ENCODE results near the gene HOMER3.
A peak's percentile ranks its signal among the peaks of the same experiment; 100 is the strongest.

Gene HOMER3

GRCh38 chr19:18898081-18898606, 42.9 kb downstream of the HOMER3 start:
- no peak overlapping the region for H3K27ac ChIP-seq (ENCODE audit: low read length)
- no peak overlapping the region for H3K4me3 ChIP-seq (ENCODE audit: low read depth in 1 of 2, low read length in 2 of 2)
- peaks cover 0 to 28% of the 10 kb centered on the region in 2 donors for H3K4me1 ChIP-seq (ENCODE audit: control insufficient read depth in 1 of 2, insufficient read depth in 2 of 2, low read length in 2 of 2)
- peaks cover 4 to 33% of the 10 kb centered on the region in 2 donors for H3K36me3 ChIP-seq (ENCODE audit: control insufficient read depth in 1 of 2, insufficient read depth in 2 of 2, low read length in 2 of 2)
- no peaks in the 10 kb centered on the region for H3K9me3 ChIP-seq (ENCODE audit: control insufficient read depth in 1 of 2, low read length in 2 of 2)
- peaks cover 9% of the 10 kb centered on the region for H3K27me3 ChIP-seq (ENCODE audit: low read depth, low read length)

- Histone ChIP-seq H3K36me3 (ENCODE audit: control insufficient read depth in 1 of 2, insufficient read depth in 2 of 2, low read length in 2 of 2) (peaks cover 4 to 28% of the 10 kb centered on the region in 2 donors), H3K4me3 (ENCODE audit: low read depth in 1 of 2, low read length in 2 of 2) (no peak overlapping the region), H3K27me3 (ENCODE audit: low read depth, low read length) (peaks cover 9% of the 10 kb centered on the region), H3K27ac (ENCODE audit: low read length) (no peak overlapping the region), H3K9me3 (ENCODE audit: control insufficient read depth in 1 of 2, low read length in 2 of 2) (no peaks in the 10 kb centered on the region), H3K4me1 (ENCODE audit: control insufficient read depth in 1 of 2, insufficient read depth in 2 of 2, low read length in 2 of 2) (peaks cover 0 to 28% of the 10 kb centered on the region in 2 donors)
Measured at GRCh38 chr19:18897094-18898029, 43.7 kb downstream of the HOMER3 start.

GRCh38 chr19:18896421-18896841, 44.6 kb downstream of the HOMER3 start:
- peaks cover 4 to 27% of the 10 kb centered on the region in 2 donors for H3K36me3 ChIP-seq (ENCODE audit: control insufficient read depth in 1 of 2, insufficient read depth in 2 of 2, low read length in 2 of 2)
- H3K27ac ChIP-seq (ENCODE audit: low read length): no peak overlapping the region
- H3K27me3 ChIP-seq (ENCODE audit: low read depth, low read length): peaks cover 9% of the 10 kb centered on the region
- no peaks in the 10 kb centered on the region for H3K9me3 ChIP-seq (ENCODE audit: control insufficient read depth in 1 of 2, low read length in 2 of 2)
- peaks cover 0 to 28% of the 10 kb centered on the region in 2 donors for H3K4me1 ChIP-seq (ENCODE audit: control insufficient read depth in 1 of 2, insufficient read depth in 2 of 2, low read length in 2 of 2)
- H3K4me3 ChIP-seq (ENCODE audit: low read depth in 1 of 2, low read length in 2 of 2): peak overlapping the region in 1 of 2 donors; percentile 44

- H3K9me3 ChIP-seq (ENCODE audit: control insufficient read depth in 1 of 2, low read length in 2 of 2): no peaks in the 10 kb centered on the region
- peaks cover under 1 to 21% of the 10 kb centered on the region in 2 donors for H3K36me3 ChIP-seq (ENCODE audit: control insufficient read depth in 1 of 2, insufficient read depth in 2 of 2, low read length in 2 of 2)
- peaks cover 9% of the 10 kb centered on the region for H3K27me3 ChIP-seq (ENCODE audit: low read depth, low read length)
- peak within 1 kb of the TSS; percentile 11 to 65 for H3K4me3 ChIP-seq (ENCODE audit: low read depth in 1 of 2, low read length in 2 of 2)
- H3K4me1 ChIP-seq (ENCODE audit: control insufficient read depth in 1 of 2, insufficient read depth in 2 of 2, low read length in 2 of 2): peaks cover 0 to 28% of the 10 kb centered on the region in 2 donors
- no peak within 1 kb of the TSS for H3K27ac ChIP-seq (ENCODE audit: low read length)
Measured at GRCh38 chr19:18895824-18896341, 45.1 kb downstream of the HOMER3 start, which contains the start of gene CERS1. Gene CERS1 (minus strand): TSS chr19:18896158. CDS start chr19:18896072, 86 bp downstream.

GRCh38 chr19:18895038-18895823, 45.8 kb downstream of the HOMER3 start:
- H3K9me3 ChIP-seq (ENCODE audit: control insufficient read depth in 1 of 2, low read length in 2 of 2): no peaks in the 10 kb centered on the region
- H3K36me3 ChIP-seq (ENCODE audit: control insufficient read depth in 1 of 2, insufficient read depth in 2 of 2, low read length in 2 of 2): peaks cover 0 to 15% of the 10 kb centered on the region in 2 donors
- H3K4me1 ChIP-seq (ENCODE audit: control insufficient read depth in 1 of 2, insufficient read depth in 2 of 2, low read length in 2 of 2): peaks cover 0 to 28% of the 10 kb centered on the region in 2 donors
- no peak overlapping the region for H3K27ac ChIP-seq (ENCODE audit: low read length)
- peaks cover 9% of the 10 kb centered on the region for H3K27me3 ChIP-seq (ENCODE audit: low read depth, low read length)
- H3K4me3 ChIP-seq (ENCODE audit: low read depth in 1 of 2, low read length in 2 of 2): peak overlapping the region; percentile 11 to 65

- no peak overlapping the region for H3K27ac ChIP-seq (ENCODE audit: low read length)
- peak overlapping the region; percentile 11 to 65 for H3K4me3 ChIP-seq (ENCODE audit: low read depth in 1 of 2, low read length in 2 of 2)
- H3K9me3 ChIP-seq (ENCODE audit: control insufficient read depth in 1 of 2, low read length in 2 of 2): no peaks in the 10 kb centered on the region
- peaks cover 0 to 28% of the 10 kb centered on the region in 2 donors for H3K4me1 ChIP-seq (ENCODE audit: control insufficient read depth in 1 of 2, insufficient read depth in 2 of 2, low read length in 2 of 2)
- peaks cover 0 to 7% of the 10 kb centered on the region in 2 donors for H3K36me3 ChIP-seq (ENCODE audit: control insufficient read depth in 1 of 2, insufficient read depth in 2 of 2, low read length in 2 of 2)
- peaks cover 9% of the 10 kb centered on the region for H3K27me3 ChIP-seq (ENCODE audit: low read depth, low read length)
Measured at GRCh38 chr19:18894254-18895037, 46.6 kb downstream of the HOMER3 start.

- no peaks in the 10 kb centered on the region for H3K36me3 ChIP-seq (ENCODE audit: control insufficient read depth in 1 of 2, insufficient read depth in 2 of 2, low read length in 2 of 2)
- H3K27me3 ChIP-seq (ENCODE audit: low read depth, low read length): peaks cover 9% of the 10 kb centered on the region
- peaks cover 0 to 28% of the 10 kb centered on the region in 2 donors for H3K4me1 ChIP-seq (ENCODE audit: control insufficient read depth in 1 of 2, insufficient read depth in 2 of 2, low read length in 2 of 2)
- H3K27ac ChIP-seq (ENCODE audit: low read length): no peak overlapping the region
- no peaks in the 10 kb centered on the region for H3K9me3 ChIP-seq (ENCODE audit: control insufficient read depth in 1 of 2, low read length in 2 of 2)
- peak overlapping the region in 1 of 2 donors; percentile 65 for H3K4me3 ChIP-seq (ENCODE audit: low read depth in 1 of 2, low read length in 2 of 2)
Measured at GRCh38 chr19:18893587-18894253, 47.3 kb downstream of the HOMER3 start.

GRCh38 chr19:18889949-18890745, 50.9 kb downstream of the HOMER3 start:
- H3K27me3 ChIP-seq (ENCODE audit: low read depth, low read length): peaks cover 9% of the 10 kb centered on the region
- no peaks in the 10 kb centered on the region for H3K9me3 ChIP-seq (ENCODE audit: control insufficient read depth in 1 of 2, low read length in 2 of 2)

GRCh38 chr19:18886972-18887371, 54.0 kb downstream of the HOMER3 start:
- H3K9me3 ChIP-seq (ENCODE audit: control insufficient read depth in 1 of 2, low read length in 2 of 2): no peaks in the 10 kb centered on the region
- H3K4me3 ChIP-seq (ENCODE audit: low read depth in 1 of 2, low read length in 2 of 2): no peak overlapping the region
- H3K27me3 ChIP-seq (ENCODE audit: low read depth, low read length): no peaks in the 10 kb centered on the region
- no peaks in the 10 kb centered on the region for H3K36me3 ChIP-seq (ENCODE audit: control insufficient read depth in 1 of 2, insufficient read depth in 2 of 2, low read length in 2 of 2)
- H3K4me1 ChIP-seq (ENCODE audit: control insufficient read depth in 1 of 2, insufficient read depth in 2 of 2, low read length in 2 of 2): no peaks in the 10 kb centered on the region
- no peak overlapping the region for H3K27ac ChIP-seq (ENCODE audit: low read length)

More at GRCh38 chr19:18889949-18890745, 50.9 kb downstream of the HOMER3 start:
- Histone ChIP-seq H3K27ac (ENCODE audit: low read length) (no peak overlapping the region), H3K4me3 (ENCODE audit: low read depth in 1 of 2, low read length in 2 of 2) (no peak overlapping the region), H3K4me1 (ENCODE audit: control insufficient read depth in 1 of 2, insufficient read depth in 2 of 2, low read length in 2 of 2) (peaks cover 0 to 17% of the 10 kb centered on the region in 2 donors), H3K36me3 (ENCODE audit: control insufficient read depth in 1 of 2, insufficient read depth in 2 of 2, low read length in 2 of 2) (no peaks in the 10 kb centered on the region)
